Right atrium auricular region (tissue), 2 donors: ENCODE results near the gene RPL5. TPM values are rescaled to one million over a fixed set of nuclear protein-coding genes. Genes with fewer than 3 reads are reported as not detected.

Experiments used
- DNase-seq: peaks from one replicate; pipeline ENCODE4 v3.0.0-alpha.2; 2019; ENCODE audit warnings: low spot score
- H3K27ac ChIP-seq, 2 donors: fragments of 200-600 bp; sonication (generic); 1 replicate in 1 of 2; 2 replicates in 1 of 2; pipeline ENCODE4 v1.5.1; 2016 to 2019
- H3K27me3 ChIP-seq, 2 donors: fragments of 200-600 bp; sonication (generic); one replicate each; pipeline versions ENCODE4 v1.5.1 to v1.6.0; 2017 to 2019
- H3K36me3 ChIP-seq: fragments of 200-600 bp; sonication (generic); one replicate; pipeline ENCODE4 v1.5.1; 2016
- H3K4me1 ChIP-seq, 2 donors: fragments of 200-600 bp; sonication (generic); one replicate each; pipeline versions ENCODE4 v1.5.1 to v1.6.0; 2017 to 2019
- H3K4me3 ChIP-seq, 2 donors: fragments of 200-600 bp; sonication (generic); 1 replicate in 1 of 2; 2 replicates in 1 of 2; pipeline ENCODE4 v1.5.1; 2017 to 2019; ENCODE audit warnings: mild to moderate bottlenecking in 1 of 2, moderate library complexity in 1 of 2
- H3K9me3 ChIP-seq, 2 donors: fragments of 200-600 bp; sonication (generic); one replicate each; pipeline ENCODE4 v1.5.1; 2019
- total RNA-seq, 2 donors: library from RNA; depleted of rRNA; stranded (reverse); fragments of >200 nt; gene quantifications; one replicate each; pipeline ENCODE4 v1.1.0, GENCODE V29; 2016
- TF ChIP-seq, protein P1 (sequence below), 2 donors: fragments of 200-600 bp; sonication (generic); IDR thresholded peaks; one replicate each; pipeline ENCODE4 v1.5.1; 2019; ENCODE audit warnings: antibody characterized with exemption in 2 of 2

The RPL5 gene
- total RNA-seq, 2 donors from 2014 or later = 675 to 1,127 TPM

- TF ChIP-seq, protein P1, sequence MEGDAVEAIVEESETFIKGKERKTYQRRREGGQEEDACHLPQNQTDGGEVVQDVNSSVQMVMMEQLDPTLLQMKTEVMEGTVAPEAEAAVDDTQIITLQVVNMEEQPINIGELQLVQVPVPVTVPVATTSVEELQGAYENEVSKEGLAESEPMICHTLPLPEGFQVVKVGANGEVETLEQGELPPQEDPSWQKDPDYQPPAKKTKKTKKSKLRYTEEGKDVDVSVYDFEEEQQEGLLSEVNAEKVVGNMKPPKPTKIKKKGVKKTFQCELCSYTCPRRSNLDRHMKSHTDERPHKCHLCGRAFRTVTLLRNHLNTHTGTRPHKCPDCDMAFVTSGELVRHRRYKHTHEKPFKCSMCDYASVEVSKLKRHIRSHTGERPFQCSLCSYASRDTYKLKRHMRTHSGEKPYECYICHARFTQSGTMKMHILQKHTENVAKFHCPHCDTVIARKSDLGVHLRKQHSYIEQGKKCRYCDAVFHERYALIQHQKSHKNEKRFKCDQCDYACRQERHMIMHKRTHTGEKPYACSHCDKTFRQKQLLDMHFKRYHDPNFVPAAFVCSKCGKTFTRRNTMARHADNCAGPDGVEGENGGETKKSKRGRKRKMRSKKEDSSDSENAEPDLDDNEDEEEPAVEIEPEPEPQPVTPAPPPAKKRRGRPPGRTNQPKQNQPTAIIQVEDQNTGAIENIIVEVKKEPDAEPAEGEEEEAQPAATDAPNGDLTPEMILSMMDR (IDR thresholded peaks at IDR 0.05) = no peak
- Histone ChIP-seq H3K27ac (no peak overlapping the region), H3K36me3 (peaks cover 11% of the 10 kb centered on the region), H3K27me3 (no peaks in the 10 kb centered on the region), H3K4me3 (no peak overlapping the region), H3K4me1 (no peaks in the 10 kb centered on the region), H3K9me3 (no peaks in the 10 kb centered on the region)
- no peak for DNase-seq
Measured at GRCh38 chr1:92850019-92850418, 18.2 kb downstream of the RPL5 start.

DNA sequence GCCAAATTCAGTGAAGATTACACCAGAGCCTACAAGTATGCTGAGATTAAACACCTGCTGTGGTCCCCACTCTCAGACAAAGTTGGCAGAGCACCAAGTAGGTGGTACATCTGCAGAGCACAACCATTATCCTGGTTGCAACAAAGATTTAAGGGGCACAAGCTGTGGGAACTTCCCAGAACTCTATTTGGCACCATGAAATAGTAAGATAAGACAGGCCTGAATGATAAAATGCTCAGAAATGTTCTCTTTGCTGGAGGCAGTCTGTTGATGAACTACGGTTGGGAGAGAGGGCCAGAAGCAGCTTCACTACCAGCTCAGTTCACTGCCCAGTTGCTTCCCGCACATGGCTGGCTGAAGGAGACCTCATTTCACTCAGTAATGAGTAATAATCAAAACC lies 19.9 kb downstream of the RPL5 start:
- Histone ChIP-seq H3K9me3 (no peaks in the 10 kb centered on the region), H3K27ac (no peak overlapping the region), H3K27me3 (no peaks in the 10 kb centered on the region), H3K36me3 (peaks cover 11% of the 10 kb centered on the region), H3K4me3 (no peak overlapping the region), H3K4me1 (no peaks in the 10 kb centered on the region)
- TF ChIP-seq, protein P1 (IDR thresholded peaks at IDR 0.05) = no peak
- no peak for DNase-seq

DNA sequence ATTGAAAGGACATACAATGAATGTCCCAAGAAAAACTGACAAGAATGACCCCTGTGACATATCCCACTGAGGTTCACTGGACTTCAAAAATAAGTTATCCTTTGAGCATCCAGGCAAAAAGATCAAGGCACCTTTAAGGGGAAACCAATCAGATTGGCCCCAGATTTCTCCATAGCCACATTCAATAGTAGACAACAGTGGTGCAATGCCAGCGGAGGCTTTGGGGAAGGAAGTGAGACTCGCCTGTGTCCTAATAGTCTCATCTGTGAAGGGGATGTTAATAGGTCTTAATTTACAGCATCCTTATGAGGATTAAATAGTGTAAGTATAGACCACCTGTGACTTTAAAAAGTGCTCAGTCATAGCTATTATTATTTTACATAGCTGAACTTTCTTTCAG lies 21.5 kb downstream of the RPL5 start:
- no peaks in the 10 kb centered on the region for H3K9me3 ChIP-seq
- peaks cover 11% of the 10 kb centered on the region for H3K36me3 ChIP-seq
- no peak overlapping the region for H3K27ac ChIP-seq
- TF ChIP-seq, protein P1 (IDR thresholded peaks at IDR 0.05) = no peak
- H3K27me3 ChIP-seq = no peaks in the 10 kb centered on the region
- H3K4me1 ChIP-seq = no peaks in the 10 kb centered on the region
- no peak for DNase-seq
- no peak overlapping the region for H3K4me3 ChIP-seq

DNA sequence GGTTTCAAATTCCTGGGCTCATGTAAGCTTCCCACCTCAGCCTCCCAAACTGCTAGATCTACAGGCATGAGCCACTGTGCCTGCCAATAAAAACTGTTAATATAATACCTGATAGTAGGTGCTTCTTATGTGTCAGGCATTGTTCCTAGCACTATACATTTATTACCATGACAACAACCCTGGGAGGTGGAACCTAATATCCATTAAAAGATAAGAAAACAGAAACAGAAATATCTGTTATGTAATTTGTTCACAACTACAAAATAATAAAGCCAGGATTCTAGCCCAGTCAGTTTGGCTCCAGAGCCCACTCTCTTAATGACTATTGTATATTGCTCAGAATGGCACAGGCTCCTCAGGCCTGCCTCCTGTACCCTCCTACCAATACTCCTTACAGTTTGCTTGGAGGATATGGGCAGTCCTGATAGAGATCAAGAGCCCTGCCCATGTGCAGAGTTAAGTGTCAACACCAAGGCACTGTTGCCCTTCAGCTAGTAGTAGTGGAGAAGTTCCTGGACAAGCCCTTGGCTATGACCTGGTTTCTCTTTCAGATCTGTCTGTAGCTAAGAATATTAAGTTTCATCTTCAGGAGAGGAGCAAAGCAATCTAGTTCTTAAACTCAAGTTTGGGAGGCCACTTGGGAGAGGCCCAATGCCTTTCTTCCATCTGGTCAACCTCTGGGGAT lies 22.4 kb downstream of the RPL5 start:
- H3K9me3 ChIP-seq = no peaks in the 10 kb centered on the region
- H3K36me3 ChIP-seq = peaks cover 11% of the 10 kb centered on the region
- DNase-seq = no peak
- no peaks in the 10 kb centered on the region for H3K27me3 ChIP-seq
- H3K27ac ChIP-seq = no peak overlapping the region
- H3K4me1 ChIP-seq = peaks cover 0 to 2% of the 10 kb centered on the region in 2 donors
- H3K4me3 ChIP-seq = no peak overlapping the region
- TF ChIP-seq, protein P1 (IDR thresholded peaks at IDR 0.05) = no peak

DNA sequence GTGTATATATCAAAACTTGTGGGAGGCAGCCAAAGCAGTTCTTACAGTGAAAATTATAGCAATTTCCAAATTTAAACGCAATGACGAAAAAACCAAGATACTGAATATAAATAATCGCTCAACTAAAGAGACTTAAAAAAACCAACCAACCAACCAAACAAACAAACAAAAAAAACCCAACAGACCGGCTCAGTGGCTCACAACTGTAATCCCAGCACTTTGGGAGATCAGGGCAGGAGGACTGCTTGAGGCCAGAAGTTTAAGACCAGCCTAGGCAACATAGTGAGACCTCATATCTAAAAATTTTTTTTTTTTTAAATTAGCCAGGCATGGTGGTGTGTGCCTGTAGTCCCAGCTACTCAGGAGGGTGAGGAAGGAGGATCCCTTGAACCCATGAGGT lies 23.4 kb downstream of the RPL5 start:
- Histone ChIP-seq H3K36me3 (peaks cover 2% of the 10 kb centered on the region), H3K9me3 (no peaks in the 10 kb centered on the region), H3K4me1 (peaks cover 0 to 6% of the 10 kb centered on the region in 2 donors), H3K4me3 (no peak overlapping the region), H3K27me3 (no peaks in the 10 kb centered on the region), H3K27ac (no peak overlapping the region)
- TF ChIP-seq, protein P1 (IDR thresholded peaks at IDR 0.05) = no peak
- DNase-seq = no peak

DNA sequence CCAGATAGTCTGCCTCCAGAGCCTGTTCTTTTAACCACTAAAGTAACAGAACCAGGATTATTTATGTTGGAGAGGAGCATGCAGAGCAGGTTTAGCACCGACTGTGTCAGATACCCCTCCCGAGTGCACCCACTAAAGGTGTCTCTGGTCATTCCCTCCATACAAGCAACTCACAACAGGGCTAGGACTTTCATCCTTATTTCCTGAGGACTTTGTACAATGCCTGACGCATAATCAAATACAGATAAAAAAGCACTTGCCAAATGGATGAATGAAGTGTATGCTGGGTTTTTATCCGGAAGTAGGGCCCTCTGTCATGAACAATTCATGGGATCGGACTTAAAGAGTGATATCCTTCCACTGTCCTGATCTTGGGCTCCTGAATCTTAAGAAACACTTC lies 26.0 kb downstream of the RPL5 start:
- Histone ChIP-seq H3K27ac (no peak overlapping the region), H3K27me3 (no peaks in the 10 kb centered on the region), H3K4me3 (no peak overlapping the region), H3K36me3 (no peaks in the 10 kb centered on the region), H3K4me1 (peaks cover 0 to 6% of the 10 kb centered on the region in 2 donors), H3K9me3 (no peaks in the 10 kb centered on the region)
- TF ChIP-seq, protein P1 (IDR thresholded peaks at IDR 0.05) = no peak
- DNase-seq = no peak
